ENCODE data around the gene SLC22A31. TPM values are rescaled to one million over a fixed set of nuclear protein-coding genes. Genes with fewer than 3 reads are reported as not detected.

Gene SLC22A31
- total RNA-seq, 1 experiment from 2014 or later = 0.47 TPM

DNA sequence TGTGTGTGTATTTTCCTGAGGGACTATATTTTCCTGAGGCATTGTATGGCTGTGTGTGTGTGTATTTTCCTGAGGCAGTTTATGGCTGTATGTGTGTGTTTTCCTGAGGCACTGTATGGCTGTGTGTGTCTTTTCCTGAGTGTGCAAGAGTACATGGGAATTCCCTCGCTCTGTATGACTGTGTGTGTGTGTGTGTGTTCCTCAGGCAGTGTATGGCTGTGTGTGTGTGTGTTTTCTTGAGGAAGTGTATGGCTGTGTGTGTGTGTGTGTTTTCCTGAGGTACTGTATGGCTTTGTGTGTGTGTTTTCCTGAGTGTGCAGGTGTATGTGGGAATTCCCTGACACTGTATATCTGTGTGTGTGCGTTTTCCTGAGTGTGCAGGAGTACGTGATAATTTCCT is 21.3 kb upstream of the SLC22A31 start:
- intact Hi-C loops (cut with micrococcal nuclease; ENCODE audit: unreplicated experiment) = no loop called here
- ChIA-PET CTCF (no interaction called here), POLR2A (ENCODE audit: low non-redundant PET) (no interaction called here)
- TF ChIP-seq, protein P1, sequence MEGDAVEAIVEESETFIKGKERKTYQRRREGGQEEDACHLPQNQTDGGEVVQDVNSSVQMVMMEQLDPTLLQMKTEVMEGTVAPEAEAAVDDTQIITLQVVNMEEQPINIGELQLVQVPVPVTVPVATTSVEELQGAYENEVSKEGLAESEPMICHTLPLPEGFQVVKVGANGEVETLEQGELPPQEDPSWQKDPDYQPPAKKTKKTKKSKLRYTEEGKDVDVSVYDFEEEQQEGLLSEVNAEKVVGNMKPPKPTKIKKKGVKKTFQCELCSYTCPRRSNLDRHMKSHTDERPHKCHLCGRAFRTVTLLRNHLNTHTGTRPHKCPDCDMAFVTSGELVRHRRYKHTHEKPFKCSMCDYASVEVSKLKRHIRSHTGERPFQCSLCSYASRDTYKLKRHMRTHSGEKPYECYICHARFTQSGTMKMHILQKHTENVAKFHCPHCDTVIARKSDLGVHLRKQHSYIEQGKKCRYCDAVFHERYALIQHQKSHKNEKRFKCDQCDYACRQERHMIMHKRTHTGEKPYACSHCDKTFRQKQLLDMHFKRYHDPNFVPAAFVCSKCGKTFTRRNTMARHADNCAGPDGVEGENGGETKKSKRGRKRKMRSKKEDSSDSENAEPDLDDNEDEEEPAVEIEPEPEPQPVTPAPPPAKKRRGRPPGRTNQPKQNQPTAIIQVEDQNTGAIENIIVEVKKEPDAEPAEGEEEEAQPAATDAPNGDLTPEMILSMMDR (conservative IDR thresholded peaks at IDR 0.05; ENCODE audit: low read depth, low read length) = no peak
- TF ChIP-seq EZH2 (IDR thresholded peaks at IDR 0.05; ENCODE audit: borderline replicate concordance, low read depth, low read length, poor library complexity, severe bottlenecking) = no peak
- BruUV-seq (replicated peaks) = no TSS peak
- Histone ChIP-seq H3K9me3 (ENCODE audit: low read depth, low read length, poor library complexity, severe bottlenecking) (no peaks in the 10 kb centered on the region), H3K4me1 (ENCODE audit: insufficient read depth, low read length, poor library complexity, severe bottlenecking) (peaks cover 4% of the 10 kb centered on the region), H3K36me3 (ENCODE audit: insufficient read depth, low read length, poor library complexity, severe bottlenecking) (peaks cover 10% of the 10 kb centered on the region), H3K4me3 (ENCODE audit: low read depth, low read length, poor library complexity, severe bottlenecking) (no peak overlapping the region), H3K27me3 (replicated peaks; ENCODE audit: insufficient read depth, low read depth, low read length, poor library complexity) (no peaks in the 10 kb centered on the region), H3K27ac (ENCODE audit: low read depth, low read length, poor library complexity, severe bottlenecking) (no peak overlapping the region)
- DNase-seq (ENCODE audit: low spot score) = no peak

DNA sequence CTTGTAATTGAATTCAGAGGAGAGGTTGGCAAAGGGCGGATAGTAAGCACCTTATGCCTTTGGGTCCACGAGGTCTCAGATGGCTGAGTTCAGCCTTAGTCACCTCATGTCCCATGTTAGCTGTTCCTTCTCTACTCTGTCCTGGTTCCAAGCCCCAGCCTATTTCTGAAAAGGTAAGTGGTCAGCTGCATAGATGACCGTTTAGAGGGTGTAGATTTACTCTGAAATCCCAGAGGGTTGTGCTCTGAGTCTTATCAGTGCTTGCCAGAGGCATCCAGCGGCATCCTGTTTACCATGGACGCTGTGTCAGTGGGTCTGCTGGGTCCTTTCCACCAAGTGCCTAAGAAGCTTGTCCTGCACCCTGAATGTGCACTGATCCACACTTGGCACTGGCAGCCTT is 19.0 kb upstream of the SLC22A31 start:
- Histone ChIP-seq H3K36me3 (ENCODE audit: insufficient read depth, low read length, poor library complexity, severe bottlenecking) (no peaks in the 10 kb centered on the region), H3K9me3 (ENCODE audit: low read depth, low read length, poor library complexity, severe bottlenecking) (no peaks in the 10 kb centered on the region), H3K27me3 (replicated peaks; ENCODE audit: insufficient read depth, low read depth, low read length, poor library complexity) (no peaks in the 10 kb centered on the region), H3K27ac (ENCODE audit: low read depth, low read length, poor library complexity, severe bottlenecking) (no peak overlapping the region), H3K4me1 (ENCODE audit: insufficient read depth, low read length, poor library complexity, severe bottlenecking) (peaks cover 7% of the 10 kb centered on the region), H3K4me3 (ENCODE audit: low read depth, low read length, poor library complexity, severe bottlenecking) (no peak overlapping the region)
- ChIA-PET CTCF (no interaction called here), POLR2A (ENCODE audit: low non-redundant PET) (no interaction called here)
- no peak for DNase-seq (ENCODE audit: low spot score)
- TF ChIP-seq, protein P1 (conservative IDR thresholded peaks at IDR 0.05; ENCODE audit: low read depth, low read length) = no peak
- TF ChIP-seq EZH2 (IDR thresholded peaks at IDR 0.05; ENCODE audit: borderline replicate concordance, low read depth, low read length, poor library complexity, severe bottlenecking) = no peak
- intact Hi-C loops (cut with micrococcal nuclease; ENCODE audit: unreplicated experiment) = loop anchor here (10.0 kb wide), 2 partner anchors 275 to 465 kb away; no protein-coding TSS in a partner anchor
- no TSS peak for BruUV-seq (replicated peaks)

DNA sequence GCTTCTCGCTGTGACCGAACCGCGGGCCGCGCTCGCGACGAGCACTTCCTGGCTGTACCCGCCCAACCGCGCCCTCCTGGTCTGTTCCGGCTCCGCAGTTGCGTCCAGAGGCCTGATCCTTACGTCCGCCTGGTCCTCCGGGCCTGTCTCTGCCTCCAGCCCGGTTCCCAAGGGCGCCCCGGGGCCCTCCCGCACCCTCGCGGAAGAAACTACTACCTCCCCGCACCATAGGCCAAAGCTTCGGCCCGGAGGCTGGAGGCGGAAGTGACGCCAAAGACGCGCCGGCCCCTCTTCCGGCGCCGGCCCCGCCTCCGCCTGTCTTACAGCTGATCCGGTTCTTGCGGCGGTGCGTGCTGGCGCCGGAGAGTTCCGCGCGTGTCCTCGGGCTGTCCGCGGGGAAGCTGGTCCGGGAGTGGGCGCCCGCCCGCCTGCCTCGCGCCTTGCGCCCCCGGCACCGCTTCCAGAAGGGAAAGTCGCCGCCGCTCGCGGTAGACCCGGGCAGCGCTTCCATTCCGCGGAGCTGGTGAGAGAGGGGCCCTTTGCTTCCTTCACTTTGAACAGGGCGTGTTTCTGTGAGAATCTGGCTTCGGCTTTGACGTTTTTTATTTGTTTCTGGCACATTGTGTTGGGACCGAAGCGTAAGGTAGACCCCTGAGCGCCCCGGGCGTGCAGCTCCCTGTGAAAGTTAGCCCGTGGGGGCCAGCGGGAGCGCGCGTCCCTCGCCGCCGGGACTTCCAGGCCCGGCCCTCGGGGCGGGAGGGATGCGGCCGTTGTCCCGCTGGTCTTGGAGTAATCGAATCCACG is 17.3 kb upstream of the SLC22A31 start, which contains the start of gene ZNF778:
Gene ZNF778 (plus strand): TSS at position 316 of the 804 bp plus-strand sequence. CDS start 3,425 bp downstream, outside the sequence.
- Histone ChIP-seq H3K36me3 (ENCODE audit: insufficient read depth, low read length, poor library complexity, severe bottlenecking) (no peaks in the 10 kb centered on the region), H3K27me3 (replicated peaks; ENCODE audit: insufficient read depth, low read depth, low read length, poor library complexity) (no peaks in the 10 kb centered on the region), H3K9me3 (ENCODE audit: low read depth, low read length, poor library complexity, severe bottlenecking) (no peaks in the 10 kb centered on the region), H3K4me1 (ENCODE audit: insufficient read depth, low read length, poor library complexity, severe bottlenecking) (peaks cover 7% of the 10 kb centered on the region), H3K4me3 (ENCODE audit: low read depth, low read length, poor library complexity, severe bottlenecking) (peak within 1 kb of the TSS; percentile 80), H3K27ac (ENCODE audit: low read depth, low read length, poor library complexity, severe bottlenecking) (peak within 1 kb of the TSS; percentile 86)
- POLR2A ChIA-PET (ENCODE audit: low non-redundant PET) = interaction anchor here (0.6 kb wide), 1 partner anchor 15 kb away, joined by 5 read pairs; no protein-coding TSS in a partner anchor
- no peak for TF ChIP-seq EZH2 (IDR thresholded peaks at IDR 0.05; ENCODE audit: borderline replicate concordance, low read depth, low read length, poor library complexity, severe bottlenecking)
- TF ChIP-seq, protein P1 (conservative IDR thresholded peaks at IDR 0.05; ENCODE audit: low read depth, low read length) = no peak
- CTCF ChIA-PET = interaction anchor here (0.6 to 0.8 kb wide), 2 partner anchors 340 to 480 kb away, joined by 4 to 7 read pairs; no protein-coding TSS in a partner anchor
- peak; percentile 89 for DNase-seq (ENCODE audit: low spot score)
- intact Hi-C loops (cut with micrococcal nuclease; ENCODE audit: unreplicated experiment) = loop anchor here (10.0 kb wide), 2 partner anchors 273 to 463 kb away; no protein-coding TSS in a partner anchor
- no TSS peak for BruUV-seq (replicated peaks)

Data from A673 (cell line).